Gastrocnemius medialis (tissue), 4 donors: Measurements from ENCODE around the gene CFAP45.

Source experiments
- CTCF ChIP-seq, 5 experiments: fragments of 450-650 bp in 3 of 5; fragments of 200-600 bp in 2 of 5; sonication (generic) in 2 of 5; IDR thresholded peaks in 4 of 5; conservative IDR thresholded peaks in 1 of 5; 1 replicate in 4 of 5; 2 replicates in 1 of 5; pipeline ENCODE4 v1.5.1; 2016 to 2019; ENCODE audit warnings: antibody characterized with exemption in 5 of 5, mild to moderate bottlenecking in 3 of 5, moderate library complexity in 3 of 5
- POLR2A ChIP-seq, 2 donors: fragments of 450-650 bp; IDR thresholded peaks; one replicate each; pipeline ENCODE4 v1.6.1; 2017; ENCODE audit warnings: antibody characterized with exemption in 2 of 2, mild to moderate bottlenecking in 2 of 2, moderate library complexity in 2 of 2

DNA sequence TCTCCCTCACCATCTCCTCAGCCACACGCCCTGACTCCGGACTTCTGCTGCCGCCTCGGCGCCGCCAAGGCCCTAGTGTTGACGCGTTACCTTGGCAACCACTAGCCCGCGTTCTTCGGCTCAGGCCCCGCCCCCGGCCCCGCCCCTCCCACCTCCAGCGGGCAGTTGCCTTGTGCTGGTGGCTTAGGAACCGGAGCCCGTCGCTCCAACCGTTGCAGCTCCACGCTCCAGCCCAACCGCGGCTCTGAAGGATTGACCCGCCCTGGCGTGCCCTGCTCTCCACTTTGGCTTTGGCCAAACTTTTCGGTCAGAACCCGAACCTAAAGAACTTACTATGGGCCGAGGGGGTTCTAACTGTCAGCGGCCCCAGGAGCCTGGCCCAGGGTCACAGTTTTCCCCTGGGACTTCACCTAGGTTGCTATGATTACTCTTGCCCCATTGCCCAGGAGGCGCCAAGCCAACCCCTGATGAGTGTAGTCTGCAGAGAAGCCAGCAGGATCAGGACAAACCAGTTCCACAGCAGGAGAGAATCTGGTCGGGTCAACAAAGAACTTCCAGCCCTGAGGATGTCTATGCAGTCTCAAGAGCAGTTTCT, at the start of gene CFAP45:
- TF ChIP-seq CTCF (IDR thresholded peaks at IDR 0.05 in 4 of 5, conservative IDR thresholded peaks at IDR 0.05 in 1 of 5) (no peak), POLR2A (IDR thresholded peaks at IDR 0.05) (no peak)
